PC-9 (cell line): ENCODE results near the gene GRB7.

Experiments
- EZH2 ChIP-seq: fragments of 200-600 bp; sonication (generic); IDR thresholded peaks from 2 replicates; pipeline ENCODE4 v1.8.0; 2017; ENCODE audit warnings: antibody characterized with exemption, low read depth
- TF ChIP-seq, protein P1 (sequence below): fragments of 200-600 bp; sonication (generic); conservative IDR thresholded peaks from 2 replicates; pipeline ENCODE4 v1.6.1; 2017; ENCODE audit warnings: mixed run types, antibody characterized with exemption, mild to moderate bottlenecking, moderate library complexity

DNA sequence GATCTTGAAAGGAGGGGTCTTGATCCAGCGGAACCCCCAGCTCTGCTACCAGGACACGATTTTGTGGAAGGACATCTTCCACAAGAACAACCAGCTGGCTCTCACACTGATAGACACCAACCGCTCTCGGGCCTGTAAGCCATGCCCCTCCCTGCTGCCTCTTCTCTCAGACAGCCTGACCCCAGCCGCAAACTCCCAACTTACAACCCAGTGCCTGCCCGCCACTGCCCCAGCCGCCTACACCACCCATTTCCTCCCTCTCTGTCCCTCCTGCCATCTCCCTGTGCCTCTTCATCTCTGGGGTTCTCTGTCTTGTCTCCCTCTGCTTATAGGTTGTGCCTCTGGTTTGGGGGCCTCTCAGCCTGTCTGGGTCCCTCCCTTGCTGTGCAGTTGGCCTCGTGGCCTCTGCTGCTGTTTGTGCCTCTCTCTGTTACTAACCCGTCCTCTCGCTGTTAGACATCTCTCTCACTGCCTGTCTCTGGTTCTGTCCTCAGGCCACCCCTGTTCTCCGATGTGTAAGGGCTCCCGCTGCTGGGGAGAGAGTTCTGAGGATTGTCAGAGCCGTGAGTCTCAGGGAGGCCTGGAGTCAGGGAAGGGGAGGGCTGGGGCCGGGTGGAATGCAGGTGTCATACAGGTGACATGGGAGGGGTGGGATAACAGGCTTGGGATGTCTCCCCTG, 28.3 kb upstream of the GRB7 start:
- TF ChIP-seq, protein P1, sequence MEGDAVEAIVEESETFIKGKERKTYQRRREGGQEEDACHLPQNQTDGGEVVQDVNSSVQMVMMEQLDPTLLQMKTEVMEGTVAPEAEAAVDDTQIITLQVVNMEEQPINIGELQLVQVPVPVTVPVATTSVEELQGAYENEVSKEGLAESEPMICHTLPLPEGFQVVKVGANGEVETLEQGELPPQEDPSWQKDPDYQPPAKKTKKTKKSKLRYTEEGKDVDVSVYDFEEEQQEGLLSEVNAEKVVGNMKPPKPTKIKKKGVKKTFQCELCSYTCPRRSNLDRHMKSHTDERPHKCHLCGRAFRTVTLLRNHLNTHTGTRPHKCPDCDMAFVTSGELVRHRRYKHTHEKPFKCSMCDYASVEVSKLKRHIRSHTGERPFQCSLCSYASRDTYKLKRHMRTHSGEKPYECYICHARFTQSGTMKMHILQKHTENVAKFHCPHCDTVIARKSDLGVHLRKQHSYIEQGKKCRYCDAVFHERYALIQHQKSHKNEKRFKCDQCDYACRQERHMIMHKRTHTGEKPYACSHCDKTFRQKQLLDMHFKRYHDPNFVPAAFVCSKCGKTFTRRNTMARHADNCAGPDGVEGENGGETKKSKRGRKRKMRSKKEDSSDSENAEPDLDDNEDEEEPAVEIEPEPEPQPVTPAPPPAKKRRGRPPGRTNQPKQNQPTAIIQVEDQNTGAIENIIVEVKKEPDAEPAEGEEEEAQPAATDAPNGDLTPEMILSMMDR = no peak
- TF ChIP-seq EZH2 = no peak
